Limb (tissue), 2 donors: ENCODE data around the gene EIF4ENIF1.
"Not testable (repeated sequence)": the region's sequence is repeated elsewhere in the genome, so short reads cannot be mapped to it uniquely, and the experiment has no call there.

Experiments
- DNase-seq, 2 donors: peaks; one replicate each; pipeline ENCODE4 v3.0.0-alpha.2; 2016; ENCODE audit errors: extremely low spot score in 2 of 2

EIF4ENIF1 gene

GRCh38 chr22:31495343-31495742, 5.7 kb upstream of the EIF4ENIF1 start:
- peak in 1 of 2 donors; percentile 27 for DNase-seq

GRCh38 chr22:31493355-31493754, 3.7 kb upstream of the EIF4ENIF1 start:
- DNase-seq: not testable (repeated sequence)

GRCh38 chr22:31492151-31492550, 2.5 kb upstream of the EIF4ENIF1 start:
- no peak for DNase-seq

- DNase-seq: no peak
Measured at GRCh38 chr22:31491218-31491962, 1.7 kb upstream of the EIF4ENIF1 start.

GRCh38 chr22:31490496-31490925, 869 bp upstream of the EIF4ENIF1 start:
- DNase-seq: peak in 1 of 2 donors; percentile 25

- peak in 1 of 2 donors; percentile 13 for DNase-seq
Measured at GRCh38 chr22:31488988-31489617, 539 bp downstream of the EIF4ENIF1 start.

GRCh38 chr22:31488346-31488883, 1.2 kb downstream of the EIF4ENIF1 start:
- DNase-seq: no peak

- DNase-seq: no peak
Measured at GRCh38 chr22:31486951-31487350, 2.7 kb downstream of the EIF4ENIF1 start.

- DNase-seq: not testable (repeated sequence)
Measured at GRCh38 chr22:31486369-31486768, 3.3 kb downstream of the EIF4ENIF1 start.

- DNase-seq: not testable (repeated sequence)
Measured at GRCh38 chr22:31482470-31482869, 7.2 kb downstream of the EIF4ENIF1 start.

- no peak for DNase-seq
Measured at GRCh38 chr22:31481129-31481528, 8.5 kb downstream of the EIF4ENIF1 start.

- no peak for DNase-seq
Measured at GRCh38 chr22:31477329-31477728, 12.3 kb downstream of the EIF4ENIF1 start.

- DNase-seq: no peak
Measured at GRCh38 chr22:31475800-31476199, 13.8 kb downstream of the EIF4ENIF1 start.

- DNase-seq: no peak
Measured at GRCh38 chr22:31474743-31475142, 14.9 kb downstream of the EIF4ENIF1 start.

- DNase-seq: no peak
Measured at GRCh38 chr22:31465307-31465706, 24.3 kb downstream of the EIF4ENIF1 start.

- no peak for DNase-seq
Measured at GRCh38 chr22:31461699-31462098, 27.9 kb downstream of the EIF4ENIF1 start.

GRCh38 chr22:31451709-31452571, 37.7 kb downstream of the EIF4ENIF1 start:
- DNase-seq: no peak

- no peak for DNase-seq
Measured at GRCh38 chr22:31449506-31449905, 40.1 kb downstream of the EIF4ENIF1 start.

- no peak for DNase-seq
Measured at GRCh38 chr22:31448382-31448781, 41.3 kb downstream of the EIF4ENIF1 start.

- DNase-seq: no peak
Measured at GRCh38 chr22:31447337-31447736, 42.3 kb downstream of the EIF4ENIF1 start.

- no peak for DNase-seq
Measured at GRCh38 chr22:31446767-31447166, 42.9 kb downstream of the EIF4ENIF1 start.

GRCh38 chr22:31446208-31446607, 43.4 kb downstream of the EIF4ENIF1 start:
- DNase-seq: no peak
